ENCODE results near the gene RACK1. TPM values are rescaled to one million over a fixed set of nuclear protein-coding genes. Genes with fewer than 3 reads are reported as not detected.

Gene RACK1

DNA sequence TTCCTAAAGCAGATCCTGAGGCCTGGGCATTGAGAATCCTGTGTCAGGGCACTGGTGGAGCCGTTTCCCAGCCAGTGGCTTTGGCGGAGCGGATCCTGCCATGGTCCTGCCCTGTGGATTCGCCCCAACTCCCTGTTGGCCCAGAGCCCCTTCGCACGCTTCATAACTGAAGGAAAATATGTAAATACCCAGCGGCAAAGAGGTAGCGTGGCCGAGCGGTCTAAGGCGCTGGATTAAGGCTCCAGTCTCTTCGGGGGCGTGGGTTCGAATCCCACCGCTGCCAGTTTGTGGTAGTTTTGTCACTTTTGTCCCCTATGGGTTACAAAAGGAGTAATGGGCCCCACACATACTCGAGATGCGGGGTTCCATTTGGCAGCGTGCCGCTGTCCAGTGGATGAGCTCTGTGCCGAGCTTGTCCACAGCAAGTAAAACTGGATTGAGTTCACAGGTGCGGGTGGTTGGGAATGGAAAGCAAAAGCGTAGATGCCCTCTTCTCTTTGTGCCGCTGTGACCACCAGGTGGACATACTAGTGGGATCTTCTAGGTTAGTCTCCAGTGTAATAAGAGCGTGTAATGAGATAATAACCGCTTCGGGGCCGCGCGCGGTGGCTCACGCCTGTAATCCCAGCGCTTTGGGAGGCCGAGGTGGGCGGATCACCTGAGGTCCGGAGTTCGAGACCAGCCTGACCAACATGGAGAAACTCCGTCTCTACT lies 56.0 kb downstream of the RACK1 start:
- no peak overlapping the region for H2AK5ac ChIP-seq (ENCODE audit: low read length)
- no peak overlapping the region for H3K23ac ChIP-seq (ENCODE audit: low read length)
- H3K27ac ChIP-seq (ENCODE audit: low read depth, low read length), result no peak overlapping the region
- H3K4me2 ChIP-seq (ENCODE audit: low read length), result peak overlapping the region; percentile 83
- DNase-seq, result peak; percentile 89
- no peak overlapping the region for H3K4ac ChIP-seq (ENCODE audit: low read depth, low read length)
- no peak overlapping the region for H3K18ac ChIP-seq (ENCODE audit: low read length)
- H2BK15ac ChIP-seq (replicated peaks; ENCODE audit: low read depth), result no peak overlapping the region
- no peaks in the 10 kb centered on the region for H3K79me2 ChIP-seq (ENCODE audit: control insufficient read depth, insufficient read depth, low read length)
- H3K36me3 ChIP-seq (ENCODE audit: control insufficient read depth, insufficient read depth, low read length), result no peaks in the 10 kb centered on the region
- H3K4me1 ChIP-seq (ENCODE audit: control insufficient read depth, low read depth, low read length), result no peaks in the 10 kb centered on the region
- H3K79me1 ChIP-seq (ENCODE audit: low read length), result no peaks in the 10 kb centered on the region
- H3K56ac ChIP-seq (ENCODE audit: low read length), result peak overlapping the region; percentile 47
- H4K5ac ChIP-seq (ENCODE audit: low read length), result no peak overlapping the region
- H2BK120ac ChIP-seq (ENCODE audit: low read depth, low read length), result no peak overlapping the region
- peak overlapping the region; percentile 61 for H3K4me3 ChIP-seq (ENCODE audit: low read length)
- H2BK5ac ChIP-seq (ENCODE audit: low read length), result no peak overlapping the region
- peak overlapping the region; percentile 33 for H3K9ac ChIP-seq (ENCODE audit: low read length)
- H3K27me3 ChIP-seq (ENCODE audit: insufficient read depth, low read length, poor library complexity), result peaks cover 13% of the 10 kb centered on the region
- H4K8ac ChIP-seq (ENCODE audit: low read depth, low read length), result no peak overlapping the region
- WGBS (ENCODE audit: extremely low coverage, insufficient coverage, low lambda C conversion rate), result no CpG with 5 or more reads among the region's 37 CpGs

DNA sequence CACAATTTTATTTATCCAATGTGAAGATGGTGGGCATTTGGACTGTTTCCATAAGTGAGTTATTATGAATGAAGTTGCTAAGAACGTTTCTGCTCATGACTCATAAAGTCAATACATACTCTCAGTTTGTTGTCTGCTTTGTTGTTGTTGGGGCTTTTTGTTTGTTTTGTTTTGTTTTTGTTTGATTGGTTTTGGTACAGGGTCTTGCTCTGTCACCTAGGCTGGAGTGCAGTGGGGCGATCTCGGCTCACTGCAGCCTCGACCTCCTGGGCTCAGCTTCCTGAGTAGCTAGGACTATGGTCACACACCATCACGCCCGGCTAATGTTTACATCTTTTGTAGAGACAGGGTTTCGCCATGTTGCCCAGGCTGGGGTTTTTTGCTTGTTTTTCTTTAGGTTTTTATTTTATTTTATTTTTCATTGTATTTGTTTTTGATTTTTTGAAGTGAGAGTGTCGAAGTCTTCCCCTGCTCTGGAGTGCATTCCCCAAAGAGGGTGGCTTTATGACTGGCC lies 56.7 kb downstream of the RACK1 start:
- H3K4me3 ChIP-seq (ENCODE audit: low read length), result peak overlapping the region; percentile 2
- peak overlapping the region; percentile 33 for H3K9ac ChIP-seq (ENCODE audit: low read length)
- H3K79me2 ChIP-seq (ENCODE audit: control insufficient read depth, insufficient read depth, low read length), result no peaks in the 10 kb centered on the region
- H3K79me1 ChIP-seq (ENCODE audit: low read length), result no peaks in the 10 kb centered on the region
- H3K27me3 ChIP-seq (ENCODE audit: insufficient read depth, low read length, poor library complexity), result peaks cover 13% of the 10 kb centered on the region
- DNase-seq, result no peak
- no peaks in the 10 kb centered on the region for H3K4me1 ChIP-seq (ENCODE audit: control insufficient read depth, low read depth, low read length)
- no peak overlapping the region for H2BK5ac ChIP-seq (ENCODE audit: low read length)
- H3K36me3 ChIP-seq (ENCODE audit: control insufficient read depth, insufficient read depth, low read length), result no peaks in the 10 kb centered on the region
- H3K23ac ChIP-seq (ENCODE audit: low read length), result no peak overlapping the region
- H3K56ac ChIP-seq (ENCODE audit: low read length), result peak overlapping the region; percentile 47
- H3K4me2 ChIP-seq (ENCODE audit: low read length), result peak overlapping the region; percentile 7
- no peak overlapping the region for H3K18ac ChIP-seq (ENCODE audit: low read length)
- no peak overlapping the region for H2BK120ac ChIP-seq (ENCODE audit: low read depth, low read length)
- no peak overlapping the region for H2BK15ac ChIP-seq (replicated peaks; ENCODE audit: low read depth)
- H2AK5ac ChIP-seq (ENCODE audit: low read length), result no peak overlapping the region
- H3K27ac ChIP-seq (ENCODE audit: low read depth, low read length), result no peak overlapping the region
- no CpG with 5 or more reads among the region's 8 CpGs for WGBS (ENCODE audit: extremely low coverage, insufficient coverage, low lambda C conversion rate)
- H4K8ac ChIP-seq (ENCODE audit: low read depth, low read length), result no peak overlapping the region
- no peak overlapping the region for H3K4ac ChIP-seq (ENCODE audit: low read depth, low read length)
- H4K5ac ChIP-seq (ENCODE audit: low read length), result no peak overlapping the region

Small RNAs within 50 kb of the gene (small RNA-seq; reads per million reads assigned to genes)
- gene MIR4638 (ENCODE audit: insufficient read depth) (not detected), gene SNORD95 (ENCODE audit: insufficient read depth) (not detected), gene SNORD96A (ENCODE audit: insufficient read depth) (not detected)

All from mesendoderm (in vitro differentiated cells).